Panc1 (cell line): ENCODE results near the gene RHEB. TPM values are rescaled to one million over a fixed set of nuclear protein-coding genes. Genes with fewer than 3 reads are reported as not detected.

Experiments used
- ATAC-seq: fragments of 200-7000 bp; cut with Tn5 transposase; 2 replicates; pipeline ENCODE4 v1.9.1; 2020; ENCODE audit warnings: mild to moderate bottlenecking, moderate library complexity
- BruUV-seq: library from RNA; stranded (reverse); fragments of 400-500 nt; replicated peaks from 2 replicates; lab custom pipeline; 2021; lab: Mats Ljungman, UMichigan
- CTCF ChIA-PET: fragments of 300-600 bp; sonication (Branson Sonifier 250); formaldehyde crosslinking; loops from one replicate; lab custom pipeline; 2022; ENCODE audit warnings: antibody characterized with exemption; lab: Charles Lee
- POLR2A ChIA-PET: fragments of 300-600 bp; sonication (Branson Sonifier 250); formaldehyde crosslinking; loops from one replicate; lab custom pipeline; 2022; ENCODE audit warnings: antibody characterized with exemption; lab: Charles Lee
- DNase-seq: peaks from one replicate; pipeline ENCODE4 v3.0.0-alpha.2; 2010; ENCODE audit warnings: low read depth, low spot score
- H3K27ac ChIP-seq: 2 replicates; pipeline ENCODE4 v1.5.1; 2011; ENCODE audit warnings: mild to moderate bottlenecking, low read length, inconsistent platforms
- H3K27me3 ChIP-seq: fragments of 200-500 bp; sonication (Bioruptor generic); 2 replicates; pipeline ENCODE4 v1.6.0; 2014; ENCODE audit warnings: low read length, inconsistent platforms; ENCODE audit not compliant: control insufficient read depth, insufficient read depth
- H3K36me3 ChIP-seq: fragments of 200-500 bp; sonication (Bioruptor generic); 2 replicates; pipeline ENCODE4 v1.5.1; 2014; ENCODE audit warnings: inconsistent platforms, mild to moderate bottlenecking, low read length, moderate library complexity; ENCODE audit not compliant: control insufficient read depth, insufficient read depth
- H3K4me1 ChIP-seq: 2 replicates; pipeline ENCODE4 v1.5.1; 2011; ENCODE audit warnings: inconsistent platforms, mild to moderate bottlenecking, low read length, moderate library complexity; ENCODE audit not compliant: control insufficient read depth, insufficient read depth
- H3K4me3 ChIP-seq, 2 experiments: 2 replicates each; pipeline ENCODE4 v1.5.1; 2011 to 2012; ENCODE audit warnings: low read depth in 2 of 2, low read length in 2 of 2, mild to moderate bottlenecking in 2 of 2, inconsistent platforms in 1 of 2, moderate library complexity in 1 of 2
- H3K9me3 ChIP-seq: fragments of 200-500 bp; sonication (Bioruptor generic); 2 replicates; pipeline ENCODE4 v1.5.1; 2014; ENCODE audit warnings: low read depth, mild to moderate bottlenecking, inconsistent platforms, low read length, moderate library complexity; ENCODE audit not compliant: control insufficient read depth, insufficient read depth
- CTCF ChIP-seq: fragments of 450-650 bp; IDR thresholded peaks from 2 replicates; pipeline ENCODE4 v1.5.1; 2017; ENCODE audit warnings: mild to moderate bottlenecking
- POLR2AphosphoS5 ChIP-seq: IDR thresholded peaks from 2 replicates; pipeline ENCODE4 v1.6.1; 2012; ENCODE audit warnings: mild to moderate bottlenecking, low read depth, low read length, moderate library complexity
- REST ChIP-seq, 2 experiments: IDR thresholded peaks; 2 replicates each; pipeline ENCODE4 v1.6.1; 2011 to 2012; ENCODE audit warnings: low read depth in 2 of 2, control low read depth in 1 of 2, low read length in 1 of 2, mild to moderate bottlenecking in 1 of 2, moderate library complexity in 1 of 2; ENCODE audit not compliant: insufficient read depth in 1 of 2
- SIN3A ChIP-seq: IDR thresholded peaks from 2 replicates; pipeline ENCODE4 v1.6.1; 2012; ENCODE audit warnings: low read depth, mild to moderate bottlenecking, low read length, moderate library complexity, borderline replicate concordance; ENCODE audit not compliant: insufficient read depth
- TCF7L2 ChIP-seq: IDR thresholded peaks from 2 replicates; pipeline ENCODE4 v1.6.1; 2011; ENCODE audit warnings: mild to moderate bottlenecking, low read depth, low read length, inconsistent platforms
- in situ Hi-C: cut with HindIII; loops from 2 replicates; pipeline ENCODE4 v1.10.0; 2016; ENCODE audit warnings: low sequenced_read_pairs, low pct_unique_long_range_greater_than_20kb
- intact Hi-C: fragments of 100-400 bp; cut with micrococcal nuclease; formaldehyde crosslinking; loops from one replicate; pipeline ENCODE4 v1.10.0; 2022; ENCODE audit not compliant: unreplicated experiment
- total RNA-seq: library from RNA; stranded (reverse); gene quantifications from one replicate; pipeline ENCODE4 v1.2.1, GENCODE V29; 2021; ENCODE audit not compliant: unreplicated experiment

The RHEB gene
- total RNA-seq, 1 experiment from 2014 or later: 259 TPM

- TF ChIP-seq POLR2AphosphoS5 (no peak), REST (IDR thresholded peaks at IDR 0.05; ENCODE audit: insufficient read depth in 1 of 2, low read depth in 2 of 2, low read length in 1 of 2) (no peak), CTCF (no peak), SIN3A (no peak), TCF7L2 (no peak)
- H3K36me3 ChIP-seq: no peaks in the 10 kb centered on the region
- H3K27ac ChIP-seq: peak overlapping the region; percentile 78; the same call in 1 of the 2 replicates
- no peak for DNase-seq
- H3K9me3 ChIP-seq: no peaks in the 10 kb centered on the region
- CTCF ChIA-PET: interaction anchor here (0.6 to 2.5 kb wide), 4 partner anchors 10 to 105 kb away, joined by 3 to 15 read pairs (median 8); no protein-coding TSS in a partner anchor
- no peaks in the 10 kb centered on the region for H3K27me3 ChIP-seq
- intact Hi-C loops (loop anchor here (1.0 kb wide), 1 partner anchor 80 kb away; no protein-coding TSS in a partner anchor), in situ Hi-C loops (loop anchor here (5.0 kb wide), 1 partner anchor 81 kb away; no protein-coding TSS in a partner anchor)
- BruUV-seq: no TSS peak
- no peak overlapping the region for H3K4me3 ChIP-seq
- ATAC-seq: no peak
- H3K4me1 ChIP-seq: peaks cover 23% of the 10 kb centered on the region
- POLR2A ChIA-PET: no interaction called here
Measured at GRCh38 chr7:151447901-151448260, 71.8 kb downstream of the RHEB start.

GRCh38 chr7:151447312-151447711, 72.4 kb downstream of the RHEB start:
- no peaks in the 10 kb centered on the region for H3K27me3 ChIP-seq
- DNase-seq (no peak), ATAC-seq (no peak)
- peaks cover 17% of the 10 kb centered on the region for H3K4me1 ChIP-seq
- POLR2A ChIA-PET: no interaction called here
- TF ChIP-seq TCF7L2 (no peak), POLR2AphosphoS5 (no peak), SIN3A (no peak), REST (IDR thresholded peaks at IDR 0.05; ENCODE audit: insufficient read depth in 1 of 2, low read depth in 2 of 2, low read length in 1 of 2) (no peak), CTCF (no peak)
- no TSS peak for BruUV-seq
- no peaks in the 10 kb centered on the region for H3K9me3 ChIP-seq
- no peak overlapping the region for H3K4me3 ChIP-seq
- CTCF ChIA-PET: interaction anchor here (1.3 kb wide), 1 partner anchor 9 kb away, joined by 3 read pairs; no protein-coding TSS in a partner anchor
- H3K36me3 ChIP-seq: no peaks in the 10 kb centered on the region
- in situ Hi-C loops (loop anchor here (5.0 kb wide), 1 partner anchor 80 kb away; no protein-coding TSS in a partner anchor), intact Hi-C loops (no loop called here)
- 0 out of 2 replicates have a peak overlapping the region, but pooled peaks have one; percentile 9 for H3K27ac ChIP-seq
